Measurements from ENCODE around the gene LRRC51.
"Not testable (repeated sequence)": the region's sequence is repeated elsewhere in the genome, so short reads cannot be mapped to it uniquely, and the experiment has no call there.

LRRC51 gene

DNA sequence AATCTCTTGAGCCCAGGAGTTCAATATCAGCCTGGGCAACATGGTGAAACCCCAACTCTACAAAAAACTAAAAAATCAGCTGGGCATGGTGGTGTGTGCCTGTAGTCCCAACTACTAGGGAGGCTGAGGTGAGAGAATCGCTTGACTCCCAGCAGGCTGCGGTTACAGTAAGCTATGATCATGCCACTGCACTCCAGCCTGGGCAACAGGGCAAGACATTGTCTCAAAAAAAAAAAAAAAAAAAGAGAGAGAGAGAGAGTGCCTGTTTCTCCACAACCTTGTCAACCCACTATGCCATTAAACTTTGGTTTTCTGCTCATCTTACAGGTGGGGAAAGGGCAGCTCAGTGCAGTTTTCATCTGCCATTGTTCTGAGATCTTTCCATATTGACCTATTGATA lies 60.0 kb downstream of the LRRC51 start:
- DNase-seq (ENCODE audit: low read depth in 2 of 2) = no peak

DNA sequence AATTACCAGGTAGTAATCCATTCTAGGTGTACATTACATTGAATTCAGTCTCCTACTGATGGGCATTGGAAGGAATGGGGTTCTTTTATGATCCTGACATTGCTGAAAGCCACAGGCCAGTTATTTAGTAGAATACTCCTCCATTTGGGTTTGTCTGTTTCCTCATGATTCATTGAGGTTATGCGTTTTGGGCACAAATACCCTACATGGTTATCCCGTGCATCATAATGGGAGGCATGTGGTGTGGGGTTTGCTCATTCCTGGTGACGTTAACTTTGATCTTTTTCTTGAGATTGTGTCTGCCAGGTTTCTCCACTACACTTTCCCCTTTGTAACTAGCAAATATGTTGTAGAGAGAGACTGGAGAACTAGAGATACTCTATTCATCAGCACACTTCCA lies 60.4 kb downstream of the LRRC51 start:
- DNase-seq (ENCODE audit: low read depth in 2 of 2) = no peak

DNA sequence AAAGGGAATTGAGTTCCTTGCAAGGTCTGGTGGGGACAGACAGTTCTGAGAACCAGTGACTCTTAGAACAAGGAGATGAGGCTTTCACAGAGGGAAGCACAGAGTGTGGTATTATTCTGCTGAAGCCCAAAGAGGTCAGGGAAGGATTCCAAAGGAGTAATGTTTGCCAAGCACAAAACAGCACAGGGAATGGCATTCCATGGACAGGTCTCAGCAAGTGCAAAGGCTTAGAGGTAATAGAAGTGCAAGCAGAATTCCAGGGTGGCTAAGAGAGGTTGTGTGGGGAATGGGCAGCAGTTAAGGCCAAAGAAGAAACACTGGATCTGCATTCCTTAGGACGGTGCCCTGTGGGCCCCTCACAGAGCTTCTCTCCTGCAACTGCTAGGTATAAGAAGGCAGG lies 61.4 kb downstream of the LRRC51 start:
- not testable (repeated sequence) for DNase-seq (ENCODE audit: low read depth in 2 of 2)

DNA sequence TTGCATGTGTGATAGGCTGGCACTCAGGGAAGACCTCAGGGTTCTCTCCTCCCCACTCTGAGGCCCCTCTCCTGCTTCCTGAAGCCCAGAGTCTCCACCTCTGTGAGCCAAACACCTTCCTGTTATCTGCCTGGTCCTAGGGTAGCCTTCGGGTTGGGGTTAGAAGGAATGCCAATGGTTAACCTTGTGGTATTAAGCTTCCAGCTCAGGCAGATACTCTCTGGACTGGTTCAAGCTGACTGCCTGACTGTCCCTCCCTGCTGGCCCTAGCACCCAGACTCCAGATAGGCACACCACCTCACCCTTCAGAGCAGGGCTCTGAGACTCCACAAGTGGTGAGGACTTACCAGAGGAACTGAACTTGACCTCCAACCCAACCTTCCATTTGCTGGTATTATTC lies 61.9 kb downstream of the LRRC51 start:
- DNase-seq (ENCODE audit: low read depth in 2 of 2) = not testable (repeated sequence)

DNA sequence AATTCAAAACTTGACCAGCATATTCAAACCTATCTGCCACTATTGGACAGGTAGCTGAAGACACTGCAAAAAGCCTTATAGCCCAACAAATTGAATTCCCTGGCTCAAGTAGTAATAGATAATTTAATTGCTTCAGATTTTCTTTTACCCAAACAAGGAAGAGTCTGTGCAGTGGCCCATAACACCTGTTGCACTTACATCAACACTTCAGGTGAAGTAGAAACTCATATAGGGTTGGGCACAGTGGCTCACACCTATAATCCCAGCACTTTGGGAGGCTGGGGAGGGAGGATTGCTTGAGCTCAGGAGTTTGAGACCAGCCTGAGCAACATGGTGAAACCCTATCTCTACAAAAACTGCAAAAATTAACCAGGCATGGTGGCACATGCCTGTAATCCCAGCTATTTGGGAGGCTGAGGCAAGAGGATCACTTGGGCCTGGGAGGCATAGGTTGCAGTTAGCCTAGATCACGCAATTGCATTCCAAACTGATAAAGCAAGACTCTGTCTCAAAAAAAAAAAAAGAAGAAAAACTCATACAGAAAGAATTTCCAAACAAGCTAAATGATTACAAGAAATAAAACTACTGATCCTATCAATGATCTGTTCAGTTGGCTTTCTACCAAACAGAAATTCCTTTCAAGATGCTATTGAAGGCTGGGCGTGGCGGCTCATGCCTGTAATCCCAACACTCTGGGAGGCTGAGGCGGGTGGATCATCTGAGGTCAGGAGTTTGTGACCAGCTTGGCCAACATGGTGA lies 64.3 kb downstream of the LRRC51 start:
- DNase-seq (ENCODE audit: low read depth in 2 of 2) = no peak

Measured in activated CD4-positive, alpha-beta T cell treated with anti-CD3 and anti-CD28 coated beads for 24 hours (primary cell).